Measurements from ENCODE around the gene DUOX1. TPM values are rescaled to one million over a fixed set of nuclear protein-coding genes. Genes with fewer than 3 reads are reported as not detected.

Gene DUOX1
- total and polyA plus RNA-seq, 2 of the 13 experiments (the other 11 are each of a cell fraction or from before 2014, with no cell fraction given), result 0.03 TPM; not detected in 1

- TF ChIP-seq ZNF451 (CRISPR knock-in tag; IDR thresholded peaks at IDR 0.05) (peak; percentile 85; the same call in 1 of the 2 replicates), ZNF7 (CRISPR knock-in tag; IDR thresholded peaks at IDR 0.05) (no peak; the same call in 1 of the 2 replicates), IRF9 (CRISPR knock-in tag; IDR thresholded peaks at IDR 0.05; ENCODE audit: borderline replicate concordance) (peak; percentile 83; the same call in 1 of the 2 replicates), SRY (CRISPR knock-in tag; IDR thresholded peaks at IDR 0.05) (no peak; the same call in none of the 2 replicates), TGIF2 (CRISPR knock-in tag; IDR thresholded peaks at IDR 0.05) (no peak; the same call in 1 of the 2 replicates), ZNF331 (CRISPR knock-in tag; IDR thresholded peaks at IDR 0.05) (peak; percentile 87), BCL6 (CRISPR knock-in tag; IDR thresholded peaks at IDR 0.05) (peak; percentile 69; the same call in 1 of the 2 replicates), RNF2 (conservative IDR thresholded peaks at IDR 0.05; ENCODE audit: low read depth) (no peak), GFI1 (CRISPR knock-in tag; IDR thresholded peaks at IDR 0.05; ENCODE audit: borderline replicate concordance) (peak; percentile 84; the same call in 1 of the 2 replicates), ELF1 (CRISPR knock-in tag; IDR thresholded peaks at IDR 0.05) (peak; percentile 78), ELK4 (CRISPR knock-in tag; IDR thresholded peaks at IDR 0.05; ENCODE audit: borderline replicate concordance) (no peak), KLF12 (CRISPR knock-in tag; IDR thresholded peaks at IDR 0.05; ENCODE audit: borderline replicate concordance) (peak; percentile 93), GABPB1 (CRISPR knock-in tag; IDR thresholded peaks at IDR 0.05) (peak; percentile 26), IRF2 (CRISPR knock-in tag; IDR thresholded peaks at IDR 0.05) (peak; percentile 59; the same call in 1 of the 2 replicates), GLMP (CRISPR knock-in tag; IDR thresholded peaks at IDR 0.05; ENCODE audit: borderline replicate concordance) (no peak), HCFC1 (IDR thresholded peaks at IDR 0.05; ENCODE audit: low read depth, low read length) (no peak), ZXDC (CRISPR knock-in tag; IDR thresholded peaks at IDR 0.05) (no peak), SRF (IDR thresholded peaks at IDR 0.05; ENCODE audit: low read depth, low read length) (peak; percentile 2; the same call in 1 of the 2 replicates), ZFP36L1 (CRISPR knock-in tag; IDR thresholded peaks at IDR 0.05) (no peak), ZNF781 (CRISPR knock-in tag; IDR thresholded peaks at IDR 0.05; ENCODE audit: borderline replicate concordance, not compliant biosample characterization) (no peak), NCOA1 (CRISPR knock-in tag; IDR thresholded peaks at IDR 0.05) (no peak), ZNF205 (CRISPR knock-in tag; IDR thresholded peaks at IDR 0.05) (0 out of 2 replicates have a peak, but pooled peaks have one; percentile 44), SMAD3 (CRISPR knock-in tag; IDR thresholded peaks at IDR 0.05) (peak; percentile 89)
Observed at GRCh38 chr15:45200001-45200798, 70.4 kb downstream of the DUOX1 start (continued).
